Smooth muscle cell of the brain vasculature (primary cell): Measurements from ENCODE around the gene CDKN1B.
A peak's percentile ranks its signal among the peaks of the same experiment; 100 is the strongest.

Experiments
- DNase-seq: peaks from one replicate; pipeline ENCODE4 v3.0.0-alpha.2; 2012; ENCODE audit warnings: low read depth, low spot score

CDKN1B gene

GRCh38 chr12:12716793-12717585 lies at the start of gene CDKN1B:
TSS of gene CDKN1B (plus strand) at chr12:12717368. CDS start at chr12:12717840, 472 bp downstream.
- peak; percentile 88 for DNase-seq

DNA sequence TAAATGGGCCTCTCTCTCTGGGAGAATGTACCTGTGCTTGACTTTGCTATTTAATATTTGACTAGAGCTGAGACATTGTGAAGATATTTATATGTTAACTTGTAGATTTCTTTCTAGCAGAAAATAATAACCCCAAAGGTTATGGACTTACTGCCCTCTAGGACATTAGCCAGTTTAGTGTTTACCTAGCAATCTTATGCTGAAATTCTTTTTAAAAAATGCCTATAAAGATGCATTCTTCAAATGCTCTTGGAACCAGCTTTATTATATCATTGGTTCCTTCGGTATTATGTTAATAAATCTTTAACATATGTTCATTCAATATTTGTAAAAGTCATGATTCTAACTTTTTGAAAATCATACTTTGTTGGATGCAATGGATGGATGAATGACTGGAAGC lies 49.2 kb upstream of the CDKN1B start:
- DNase-seq = no peak

- DNase-seq = no peak
Observed at GRCh38 chr12:12669020-12669419, 48.1 kb upstream of the CDKN1B start.

DNA sequence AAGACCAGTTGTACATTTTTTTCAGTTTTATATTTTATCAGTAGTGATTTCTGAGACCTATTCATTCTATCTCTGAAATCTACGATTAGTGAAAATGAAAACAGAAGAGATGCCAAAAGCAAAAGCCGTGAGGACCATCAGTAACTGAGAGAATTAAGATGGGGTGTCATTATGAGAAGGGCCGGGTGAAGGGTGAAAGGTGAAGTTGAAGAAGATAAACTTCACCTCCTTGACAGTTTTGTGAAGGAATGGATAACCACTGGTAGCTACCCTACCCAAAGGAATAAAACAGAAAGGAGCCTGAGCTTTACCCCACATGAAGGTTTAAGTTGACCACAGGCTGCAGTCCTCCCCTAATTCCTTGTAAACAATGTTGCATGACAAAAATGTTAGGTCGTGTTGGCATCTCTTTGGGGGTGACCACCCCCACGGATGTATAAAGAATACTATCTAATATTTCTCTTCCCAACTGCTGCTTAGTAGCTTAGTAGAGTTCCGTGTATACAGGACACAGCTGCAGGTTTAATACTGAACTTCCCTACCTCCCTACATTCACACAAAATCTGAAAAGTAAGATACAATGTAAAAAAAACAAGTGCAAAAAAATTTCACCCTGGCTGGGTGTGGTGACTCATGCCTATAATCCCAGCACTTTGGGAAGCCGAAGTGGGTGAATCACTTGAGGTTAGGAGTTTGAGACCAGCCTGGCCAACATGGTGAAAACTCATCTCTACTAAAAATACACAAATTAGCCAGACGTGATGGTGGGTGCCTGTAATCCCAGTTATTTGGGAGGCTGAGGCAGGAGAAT lies 45.1 kb upstream of the CDKN1B start:
- DNase-seq = no peak

DNA sequence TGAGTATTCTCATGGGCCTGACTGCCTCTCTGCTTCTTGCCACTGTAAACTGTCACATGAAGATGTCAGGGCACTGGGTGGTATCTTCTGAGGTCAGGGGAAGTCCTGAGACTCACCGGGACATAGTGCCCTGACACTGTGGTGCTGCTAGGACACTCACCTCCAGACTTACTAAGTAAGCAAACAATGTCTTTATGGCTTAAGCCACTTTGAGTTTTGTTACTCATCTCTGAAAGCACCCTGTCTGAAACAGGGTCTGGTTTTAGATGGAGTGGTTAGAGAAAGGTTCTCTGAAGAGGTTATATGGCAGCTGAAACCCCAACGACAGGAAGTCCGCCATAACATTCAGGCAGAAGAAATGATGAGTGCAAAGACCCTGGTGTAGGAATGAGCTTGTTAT lies 43.9 kb upstream of the CDKN1B start:
- no peak for DNase-seq

GRCh38 chr12:12676605-12677004 lies 40.6 kb upstream of the CDKN1B start:
- DNase-seq = no peak

GRCh38 chr12:12681061-12681765 lies 36.0 kb upstream of the CDKN1B start:
- no peak for DNase-seq

GRCh38 chr12:12682284-12682683 lies 34.9 kb upstream of the CDKN1B start:
- no peak for DNase-seq

DNA sequence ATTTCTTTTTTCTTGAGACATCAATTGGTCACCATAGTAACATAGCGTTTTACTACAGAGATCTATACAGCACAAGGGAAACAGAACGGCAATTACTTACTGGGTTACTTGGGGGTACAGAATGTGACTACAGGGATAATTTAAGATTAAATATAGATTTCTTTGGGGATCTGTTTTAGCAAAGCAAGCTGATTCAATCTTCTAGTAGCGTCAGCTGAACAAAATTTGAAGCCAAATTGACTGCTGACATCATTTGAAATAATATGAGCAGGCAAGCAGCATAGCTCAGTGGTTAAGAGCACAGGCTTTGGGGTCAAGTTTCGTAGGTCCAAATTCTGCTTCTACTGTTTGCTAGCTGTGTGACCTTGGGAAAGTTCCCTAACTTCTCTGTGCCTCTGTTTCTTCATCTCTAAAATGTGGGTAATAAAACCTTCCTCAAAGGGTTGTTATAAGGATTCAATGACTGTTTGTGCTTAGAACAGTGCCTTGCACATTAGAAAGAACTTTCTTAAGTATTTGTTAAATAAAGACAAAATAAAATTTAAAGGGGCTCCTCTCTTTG lies 34.0 kb upstream of the CDKN1B start:
- no peak for DNase-seq

- no peak for DNase-seq
Observed at GRCh38 chr12:12683725-12684124, 33.4 kb upstream of the CDKN1B start.

DNA sequence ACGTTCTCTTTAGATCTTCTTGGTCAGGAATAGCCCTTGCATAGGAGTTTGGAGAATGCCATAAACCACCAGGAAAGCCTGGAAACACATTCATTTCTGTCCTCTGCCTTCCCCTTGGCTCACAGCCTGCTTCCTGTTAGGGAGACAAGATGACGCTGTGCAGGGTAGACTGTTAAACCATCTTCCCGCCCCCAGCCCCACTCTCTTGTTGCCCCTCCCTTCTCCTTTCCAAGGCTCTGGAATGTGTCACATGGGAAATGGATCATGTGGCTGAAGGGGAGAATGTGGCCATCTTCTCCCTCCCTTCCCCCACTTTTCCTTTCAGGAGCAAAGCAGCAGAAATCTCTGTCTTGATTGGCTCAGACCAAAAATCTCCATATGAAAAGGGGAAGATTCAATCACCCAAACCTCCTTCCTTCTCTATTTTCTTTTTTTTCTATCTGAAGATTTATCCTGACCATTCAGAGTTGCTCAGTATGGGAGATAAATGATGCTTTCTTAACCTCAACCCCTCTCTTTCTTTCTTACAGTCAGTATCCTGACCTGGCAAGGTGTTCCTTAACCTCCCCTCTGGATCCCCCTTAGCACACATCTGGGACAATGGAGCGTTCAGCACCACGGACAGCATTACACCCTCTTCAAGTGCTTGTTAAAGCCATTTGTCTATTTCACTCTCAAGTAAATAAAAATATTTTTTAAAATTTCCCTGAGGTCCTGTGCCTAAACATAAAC lies 32.6 kb upstream of the CDKN1B start:
- DNase-seq = no peak

- no peak for DNase-seq
Observed at GRCh38 chr12:12685305-12685704, 31.9 kb upstream of the CDKN1B start.

DNA sequence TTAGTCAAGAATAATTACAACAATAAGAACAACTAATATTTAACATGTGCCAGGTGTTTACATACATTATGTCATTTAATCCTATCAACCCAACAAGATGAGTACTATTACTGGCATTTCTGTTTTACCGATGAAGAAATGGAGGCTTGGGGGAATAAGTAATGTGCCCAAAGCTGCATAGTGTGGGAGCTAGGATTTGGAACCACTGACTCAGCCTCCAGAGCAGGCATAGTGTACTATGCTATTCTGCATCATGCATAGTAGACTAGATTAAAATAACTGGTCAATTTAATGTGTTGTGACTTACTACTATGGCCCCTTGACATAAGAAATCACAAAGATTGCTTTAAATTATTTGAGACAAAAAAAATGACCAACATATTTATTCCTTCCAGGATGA lies 30.7 kb upstream of the CDKN1B start:
- no peak for DNase-seq

- no peak for DNase-seq
Observed at GRCh38 chr12:12686925-12687324, 30.2 kb upstream of the CDKN1B start.

- no peak for DNase-seq
Observed at GRCh38 chr12:12689647-12690300, 27.4 kb upstream of the CDKN1B start.

DNA sequence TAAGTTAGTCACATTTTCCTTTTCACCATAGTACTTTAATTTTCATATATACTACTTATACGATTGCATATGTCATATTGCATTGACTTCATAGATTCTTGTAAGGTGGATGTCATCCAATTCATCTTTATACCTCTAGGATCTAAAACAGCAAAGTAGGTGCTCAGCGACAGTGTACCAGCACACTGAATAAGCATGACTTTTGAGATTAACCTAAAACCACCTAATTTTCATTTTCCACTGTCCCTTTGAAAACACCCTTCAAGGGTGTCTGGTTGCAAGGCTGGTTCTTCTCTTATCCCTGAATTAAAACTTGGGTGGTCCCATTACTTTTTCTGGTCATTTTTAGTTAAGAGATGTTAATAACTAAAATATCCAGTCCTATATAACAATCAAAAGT lies 25.6 kb upstream of the CDKN1B start:
- DNase-seq = no peak

DNA sequence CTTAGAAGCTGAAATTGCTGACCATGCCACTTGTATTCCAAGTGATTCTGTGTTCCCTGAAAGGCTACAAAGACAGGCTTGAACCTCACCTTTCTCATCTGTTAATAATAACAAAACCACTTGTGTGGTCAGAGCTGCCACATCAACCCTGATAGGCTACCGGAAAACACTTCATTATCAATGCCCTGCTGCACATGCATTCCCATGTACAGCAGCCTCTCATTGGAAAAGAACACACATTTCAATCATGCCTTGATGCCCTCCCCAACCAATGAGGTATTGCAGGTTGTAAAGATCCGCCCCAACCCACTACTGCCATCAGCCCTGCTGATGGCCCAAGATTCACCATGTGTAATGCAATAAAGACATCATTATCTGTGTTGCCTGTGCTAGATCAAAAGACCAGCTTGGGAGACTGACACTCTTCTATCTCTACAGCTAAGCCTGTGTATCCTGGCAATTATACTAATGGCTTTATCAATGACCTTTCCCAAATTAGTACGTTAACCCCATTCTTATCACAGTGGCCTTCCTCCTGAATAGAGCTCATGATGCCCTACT lies 24.0 kb upstream of the CDKN1B start:
- no peak for DNase-seq

DNA sequence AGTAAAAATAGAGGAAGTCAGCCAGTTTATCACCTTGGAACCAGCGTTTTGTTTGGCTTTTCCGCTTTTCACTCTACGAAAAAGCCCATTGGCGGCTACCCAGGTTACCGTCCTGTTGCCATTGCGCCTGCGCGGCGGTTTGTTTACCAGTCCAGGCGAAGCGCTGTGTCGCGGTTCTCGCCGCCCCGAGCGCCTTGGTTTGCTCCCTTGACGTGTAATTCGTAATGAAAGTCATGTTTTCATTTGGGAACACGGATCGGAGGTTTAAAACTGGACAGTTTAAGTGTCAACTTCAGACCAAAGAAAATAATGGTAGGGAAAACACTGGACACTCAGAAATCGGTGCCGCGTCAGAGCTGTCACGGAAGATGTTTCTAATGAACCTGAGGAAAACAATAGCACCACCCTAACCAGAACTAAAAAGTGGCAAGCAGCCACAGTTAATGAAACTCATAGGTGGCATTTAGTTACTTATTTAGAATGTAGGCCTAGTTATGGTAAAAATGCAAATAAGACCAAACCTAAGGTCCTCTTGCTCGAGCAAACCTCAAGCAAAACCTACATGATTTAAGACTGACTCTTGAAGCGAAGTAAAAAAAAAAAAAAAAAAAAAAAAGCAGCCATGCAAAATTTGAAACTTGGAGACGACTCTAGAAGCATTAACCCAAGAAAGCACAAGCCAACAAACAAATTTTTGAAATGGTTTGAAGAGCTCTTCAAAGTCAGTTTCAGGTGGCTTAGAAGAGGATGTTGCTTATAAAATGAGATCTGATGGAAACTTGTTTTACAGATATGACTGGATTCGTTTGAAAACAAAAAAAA lies 20.4 kb upstream of the CDKN1B start:
- DNase-seq = no peak

DNA sequence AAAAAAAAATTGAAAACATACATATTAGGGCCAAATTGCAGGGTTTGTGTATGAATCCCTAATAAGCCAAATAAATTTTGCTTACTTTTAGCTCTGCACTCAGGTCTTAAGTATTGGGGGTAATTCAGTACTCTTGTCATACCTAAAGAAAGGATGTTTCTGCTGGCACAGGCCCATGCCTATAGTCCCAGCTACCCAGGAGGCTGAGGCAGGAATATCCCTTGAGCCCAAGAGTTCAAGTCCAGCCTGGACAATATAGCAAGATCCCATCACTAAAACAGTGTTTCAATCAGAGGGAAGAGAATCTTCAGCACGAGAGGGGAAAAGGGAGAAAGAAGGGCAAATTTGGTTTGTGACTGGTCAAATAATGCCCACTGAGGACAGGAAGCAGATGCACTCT lies 17.8 kb upstream of the CDKN1B start:
- DNase-seq = no peak

DNA sequence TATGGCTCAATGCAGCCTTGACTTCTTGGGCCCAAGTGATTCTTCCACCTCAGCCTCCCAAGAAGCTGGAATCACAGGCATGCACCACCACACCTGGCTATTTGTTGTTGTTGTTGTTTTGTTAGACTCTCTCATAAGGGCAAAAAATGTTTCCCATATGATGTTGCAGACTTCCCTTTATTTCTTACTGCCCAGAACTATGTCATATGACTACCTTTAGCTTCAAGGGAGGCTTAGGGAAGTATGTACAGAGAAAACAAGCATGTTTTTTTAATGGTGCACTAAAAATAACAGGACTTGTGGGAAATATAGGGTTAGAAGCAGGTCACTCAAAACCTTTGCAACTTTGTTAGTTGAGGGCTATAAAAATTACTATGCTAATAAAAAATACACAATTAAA lies 16.9 kb upstream of the CDKN1B start:
- DNase-seq = no peak
